SU-DHL-6 (cell line): ENCODE results near the gene GRN.

Source experiments
- H2AFZ ChIP-seq: fragments of 200-600 bp; sonication (generic); 2 replicates; pipeline ENCODE4 v1.6.1; 2014; ENCODE audit warnings: low read depth, mild to moderate bottlenecking, moderate library complexity, mixed read lengths, antibody characterized with exemption, low read length; ENCODE audit not compliant: severe bottlenecking
- H3F3A ChIP-seq: fragments of 200-600 bp; shearing (Covaris generic); 2 replicates; pipeline ENCODE4 v1.6.0; 2016; ENCODE audit warnings: antibody characterized with exemption, mild to moderate bottlenecking; ENCODE audit not compliant: insufficient read depth
- H3K27ac ChIP-seq: fragments of 200-600 bp; sonication (generic); 2 replicates; pipeline ENCODE4 v1.5.1; 2016; ENCODE audit warnings: low read depth, mild to moderate bottlenecking, low read length, moderate library complexity, mixed read lengths
- H3K27me3 ChIP-seq: fragments of 200-600 bp; sonication (generic), shearing (Covaris generic); 2 replicates; pipeline ENCODE4 v1.6.0; 2014; ENCODE audit warnings: mild to moderate bottlenecking, low read length
- H3K36me3 ChIP-seq: fragments of 200-600 bp; sonication (generic); 2 replicates; pipeline ENCODE4 v1.6.1; 2014; ENCODE audit warnings: mild to moderate bottlenecking, low read length, mixed read lengths
- H3K4me2 ChIP-seq: fragments of 300-600, 200-600 bp; shearing (Covaris generic), sonication (generic); 2 replicates; pipeline ENCODE4 v1.6.0; 2014; ENCODE audit warnings: low read length, low read depth, mild to moderate bottlenecking; ENCODE audit not compliant: poor library complexity, severe bottlenecking
- H3K4me3 ChIP-seq: fragments of 200-600 bp; sonication (generic); 2 replicates; pipeline ENCODE4 v1.5.1; 2014; ENCODE audit warnings: antibody characterized with exemption, low read length, mild to moderate bottlenecking, mixed read lengths; ENCODE audit not compliant: insufficient read depth, poor library complexity, severe bottlenecking
- H3K79me2 ChIP-seq: fragments of 200-600 bp; sonication (generic); 2 replicates; pipeline ENCODE4 v1.6.1; 2014; ENCODE audit warnings: mild to moderate bottlenecking, low read length, moderate library complexity; ENCODE audit not compliant: insufficient read depth
- H3K9ac ChIP-seq: fragments of 200-600 bp; sonication (generic); 2 replicates; pipeline ENCODE4 v1.7.0; 2014; ENCODE audit warnings: mild to moderate bottlenecking, low read length
- H3K9me2 ChIP-seq: fragments of 200-600 bp; sonication (generic); replicated peaks from 2 replicates; pipeline ENCODE4 v1.6.1; 2014; ENCODE audit warnings: low read length; ENCODE audit not compliant: insufficient read depth
- H3K9me3 ChIP-seq: fragments of 200-600 bp; sonication (generic); 2 replicates; pipeline ENCODE4 v1.6.1; 2014; ENCODE audit warnings: low read length, mixed read lengths; ENCODE audit not compliant: insufficient read depth
- H4K20me1 ChIP-seq: fragments of 200-600 bp; sonication (generic); 2 replicates; pipeline ENCODE4 v1.6.1; 2014; ENCODE audit warnings: low read depth, mild to moderate bottlenecking, antibody characterized with exemption, low read length, moderate library complexity, mixed read lengths
- EZH2phosphoT487 ChIP-seq: fragments of 200-600 bp; sonication (generic), shearing (Covaris generic); conservative IDR thresholded peaks from 2 replicates; pipeline ENCODE4 v1.6.1; 2018; ENCODE audit warnings: mild to moderate bottlenecking, antibody characterized with exemption, low read length, moderate library complexity, mixed read lengths
- TF ChIP-seq, protein P1 (sequence below): fragments of 200-600 bp; sonication (generic); IDR thresholded peaks from one replicate; pipeline ENCODE4 v1.5.1; 2017; ENCODE audit warnings: antibody characterized with exemption, mild to moderate bottlenecking, low read length, moderate library complexity; ENCODE audit not compliant: insufficient read depth, poor library complexity, severe bottlenecking

The GRN gene

DNA sequence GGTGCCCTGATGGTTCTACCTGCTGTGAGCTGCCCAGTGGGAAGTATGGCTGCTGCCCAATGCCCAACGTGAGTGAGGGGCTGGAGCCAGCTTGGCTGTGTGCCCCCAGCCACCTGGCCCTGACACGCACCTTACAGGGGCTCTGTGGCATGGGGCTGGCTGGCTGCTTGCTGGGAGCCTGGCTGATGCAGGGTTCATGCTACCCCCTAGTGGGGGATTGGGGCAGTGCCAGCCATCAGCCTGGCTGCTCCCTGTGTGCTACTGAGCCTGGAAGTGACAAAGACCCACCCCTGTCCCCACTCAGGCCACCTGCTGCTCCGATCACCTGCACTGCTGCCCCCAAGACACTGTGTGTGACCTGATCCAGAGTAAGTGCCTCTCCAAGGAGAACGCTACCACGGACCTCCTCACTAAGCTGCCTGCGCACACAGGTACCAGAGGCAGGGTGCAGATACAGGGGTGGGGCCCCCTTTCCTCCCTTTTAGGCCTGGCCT is 5.7 kb downstream of the GRN start:
- Histone ChIP-seq H2AFZ (no peak overlapping the region), H3K4me3 (no peak overlapping the region), H3K79me2 (peaks cover 4% of the 10 kb centered on the region; the same call in 1 of the 2 replicates), H3K9me2 (no peaks in the 10 kb centered on the region), H3K27me3 (no peaks in the 10 kb centered on the region), H3K27ac (peak overlapping the region; percentile 45), H3K9ac (no peak overlapping the region), H3K9me3 (no peaks in the 10 kb centered on the region), H3K36me3 (no peaks in the 10 kb centered on the region), H4K20me1 (no peaks in the 10 kb centered on the region), H3K4me2 (no peak overlapping the region), H3F3A (peaks cover 43% of the 10 kb centered on the region)
- TF ChIP-seq, protein P1, sequence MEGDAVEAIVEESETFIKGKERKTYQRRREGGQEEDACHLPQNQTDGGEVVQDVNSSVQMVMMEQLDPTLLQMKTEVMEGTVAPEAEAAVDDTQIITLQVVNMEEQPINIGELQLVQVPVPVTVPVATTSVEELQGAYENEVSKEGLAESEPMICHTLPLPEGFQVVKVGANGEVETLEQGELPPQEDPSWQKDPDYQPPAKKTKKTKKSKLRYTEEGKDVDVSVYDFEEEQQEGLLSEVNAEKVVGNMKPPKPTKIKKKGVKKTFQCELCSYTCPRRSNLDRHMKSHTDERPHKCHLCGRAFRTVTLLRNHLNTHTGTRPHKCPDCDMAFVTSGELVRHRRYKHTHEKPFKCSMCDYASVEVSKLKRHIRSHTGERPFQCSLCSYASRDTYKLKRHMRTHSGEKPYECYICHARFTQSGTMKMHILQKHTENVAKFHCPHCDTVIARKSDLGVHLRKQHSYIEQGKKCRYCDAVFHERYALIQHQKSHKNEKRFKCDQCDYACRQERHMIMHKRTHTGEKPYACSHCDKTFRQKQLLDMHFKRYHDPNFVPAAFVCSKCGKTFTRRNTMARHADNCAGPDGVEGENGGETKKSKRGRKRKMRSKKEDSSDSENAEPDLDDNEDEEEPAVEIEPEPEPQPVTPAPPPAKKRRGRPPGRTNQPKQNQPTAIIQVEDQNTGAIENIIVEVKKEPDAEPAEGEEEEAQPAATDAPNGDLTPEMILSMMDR, result peak; percentile 77
- TF ChIP-seq EZH2phosphoT487, result no peak

GRCh38 chr17:44351464-44351863 is 6.4 kb downstream of the GRN start:
- TF ChIP-seq, protein P1, result no peak
- no peak for TF ChIP-seq EZH2phosphoT487
- H3K27ac ChIP-seq, result no peak overlapping the region
- no peaks in the 10 kb centered on the region for H4K20me1 ChIP-seq
- H3K27me3 ChIP-seq, result no peaks in the 10 kb centered on the region
- H3K9me3 ChIP-seq, result no peaks in the 10 kb centered on the region
- no peak overlapping the region for H2AFZ ChIP-seq
- H3K36me3 ChIP-seq, result no peaks in the 10 kb centered on the region
- H3K4me2 ChIP-seq, result no peak overlapping the region
- no peak overlapping the region for H3K9ac ChIP-seq
- H3K79me2 ChIP-seq, result no peaks in the 10 kb centered on the region; the same call in 1 of the 2 replicates
- H3F3A ChIP-seq, result peaks cover 36% of the 10 kb centered on the region
- H3K9me2 ChIP-seq, result no peaks in the 10 kb centered on the region
- H3K4me3 ChIP-seq, result no peak overlapping the region

- Histone ChIP-seq H3K4me2 (no peak overlapping the region), H3F3A (peaks cover 29% of the 10 kb centered on the region), H3K9me3 (no peaks in the 10 kb centered on the region), H2AFZ (no peak overlapping the region), H3K27me3 (no peaks in the 10 kb centered on the region), H4K20me1 (no peaks in the 10 kb centered on the region), H3K4me3 (no peak overlapping the region), H3K9me2 (no peaks in the 10 kb centered on the region), H3K27ac (no peak overlapping the region), H3K36me3 (no peaks in the 10 kb centered on the region), H3K9ac (no peak overlapping the region), H3K79me2 (no peaks in the 10 kb centered on the region; the same call in 1 of the 2 replicates)
- no peak for TF ChIP-seq EZH2phosphoT487
- TF ChIP-seq, protein P1, result no peak
These were observed 7.1 kb downstream of the GRN start for GRCh38 chr17:44351961-44352827.
